ENCODE results near the gene FSHB.
A peak's percentile ranks its signal among the peaks of the same experiment; 100 is the strongest.
"Not testable (repeated sequence)": the region's sequence is repeated elsewhere in the genome, so short reads cannot be mapped to it uniquely, and the experiment has no call there.

The FSHB gene

DNA sequence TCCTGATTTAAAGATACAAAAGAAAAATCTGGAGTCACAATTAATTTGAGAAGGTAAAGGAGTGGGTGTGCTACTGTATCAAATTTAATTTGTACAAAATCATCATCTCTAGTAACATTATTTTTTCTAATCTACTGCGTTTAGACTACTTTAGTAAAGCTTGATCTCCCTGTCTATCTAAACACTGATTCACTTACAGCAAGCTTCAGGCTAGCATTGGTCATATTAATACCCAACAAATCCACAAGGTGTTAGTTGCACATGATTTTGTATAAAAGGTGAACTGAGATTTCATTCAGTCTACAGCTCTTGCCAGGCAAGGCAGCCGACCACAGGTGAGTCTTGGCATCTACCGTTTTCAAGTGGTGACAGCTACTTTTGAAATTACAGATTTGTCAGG, at the start of gene FSHB:
TSS of gene FSHB (plus strand) at position 301 of the 400 bp plus-strand sequence. CDS start 889 bp downstream, outside the sequence.
- DNase-seq, result no peak

DNA sequence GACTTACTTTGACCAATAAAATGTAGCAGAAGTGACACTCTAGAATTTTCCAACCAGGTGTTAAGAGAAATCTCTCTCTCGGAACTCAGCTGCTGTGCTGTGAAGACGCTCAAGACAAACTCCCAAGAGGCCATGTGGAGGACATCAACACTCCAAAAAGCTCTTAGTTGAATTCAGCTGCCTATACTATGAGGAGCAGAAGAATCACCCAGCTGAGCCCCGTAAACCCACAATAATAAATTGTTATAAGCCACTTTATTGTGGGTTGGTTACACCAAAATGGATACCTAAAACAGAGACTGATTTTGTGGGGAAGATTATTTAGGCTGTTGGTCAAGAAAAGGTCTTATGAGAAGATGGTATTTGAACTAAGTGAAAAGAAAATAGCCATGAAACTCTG, 44.1 kb upstream of the FSHB start:
- no peak for DNase-seq

DNA sequence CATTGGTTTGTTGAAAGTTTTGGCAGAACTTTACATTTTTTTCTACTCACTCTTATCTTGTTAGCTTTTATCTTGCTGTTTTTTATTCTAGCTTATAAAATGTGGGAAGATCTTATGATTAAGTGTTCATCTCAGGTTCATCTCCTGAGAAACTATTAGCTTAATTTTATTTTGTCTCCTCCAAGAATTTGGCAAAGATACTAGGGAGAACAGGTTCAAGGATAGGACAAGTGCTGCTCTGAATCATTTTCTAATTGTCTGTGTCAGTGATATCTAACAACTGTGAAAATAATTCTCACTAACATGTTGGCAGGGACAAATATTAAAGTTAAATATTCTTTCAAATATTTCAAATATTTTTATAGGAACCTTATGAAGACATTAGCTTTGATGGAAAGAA, 38.2 kb upstream of the FSHB start:
- DNase-seq, result no peak

DNA sequence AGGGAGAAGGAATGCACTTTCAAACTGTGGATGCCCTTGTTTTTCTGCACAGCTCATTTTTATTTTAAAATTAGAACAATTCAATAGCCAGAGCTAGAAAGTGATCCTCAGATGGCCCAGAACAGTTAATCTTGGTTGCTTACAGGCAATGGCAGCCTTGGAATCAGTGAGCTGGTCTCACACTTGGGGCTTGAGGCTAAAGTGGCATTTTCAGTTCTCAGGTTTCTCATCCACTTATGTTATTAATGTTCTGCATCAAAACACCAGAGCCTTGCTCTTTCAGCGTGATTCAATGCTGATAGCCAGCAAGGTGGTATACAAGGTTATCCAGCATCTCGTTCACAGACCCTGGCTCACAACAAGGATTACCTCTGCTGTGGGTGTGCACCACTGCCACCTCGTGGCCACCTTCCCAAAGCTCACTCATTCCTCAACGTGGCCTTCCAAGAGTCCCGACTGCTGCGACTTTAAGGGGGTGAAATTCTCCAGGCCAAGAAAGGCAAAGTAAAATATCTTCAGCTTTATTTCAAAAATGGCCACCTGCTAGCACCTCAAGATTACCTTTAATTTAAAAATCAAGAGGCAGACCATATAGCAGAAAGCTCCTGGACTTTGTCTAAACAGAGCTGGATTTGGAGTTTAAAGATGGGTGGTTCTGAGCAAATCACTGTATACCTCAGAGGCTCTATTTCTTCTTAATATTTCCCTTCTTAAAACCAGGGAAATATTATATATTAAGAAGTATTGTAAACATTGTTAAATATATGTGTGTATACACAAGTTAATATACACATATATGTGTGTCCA, 34.2 kb upstream of the FSHB start:
- DNase-seq, result peak; percentile 10 to 23

DNA sequence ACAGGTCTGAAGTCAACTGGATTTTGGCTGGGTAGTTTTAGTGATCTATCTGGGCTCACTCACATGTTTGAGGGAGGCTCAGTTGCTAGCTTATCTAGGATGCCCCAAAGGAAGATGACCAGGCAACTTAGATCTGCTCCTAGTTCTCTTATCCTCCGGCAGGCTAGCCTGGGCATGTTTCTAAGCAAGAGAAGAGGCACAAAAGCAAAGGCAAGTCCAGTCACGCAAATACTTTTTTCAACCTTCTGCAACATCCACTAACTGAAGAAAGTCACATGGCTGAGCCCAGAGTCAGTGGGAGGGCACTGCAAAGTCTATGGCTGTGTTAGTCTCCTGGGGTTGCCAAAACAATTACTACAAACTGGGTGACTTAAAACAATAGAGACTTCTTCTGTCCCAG, 32.9 kb upstream of the FSHB start:
- no peak for DNase-seq

DNA sequence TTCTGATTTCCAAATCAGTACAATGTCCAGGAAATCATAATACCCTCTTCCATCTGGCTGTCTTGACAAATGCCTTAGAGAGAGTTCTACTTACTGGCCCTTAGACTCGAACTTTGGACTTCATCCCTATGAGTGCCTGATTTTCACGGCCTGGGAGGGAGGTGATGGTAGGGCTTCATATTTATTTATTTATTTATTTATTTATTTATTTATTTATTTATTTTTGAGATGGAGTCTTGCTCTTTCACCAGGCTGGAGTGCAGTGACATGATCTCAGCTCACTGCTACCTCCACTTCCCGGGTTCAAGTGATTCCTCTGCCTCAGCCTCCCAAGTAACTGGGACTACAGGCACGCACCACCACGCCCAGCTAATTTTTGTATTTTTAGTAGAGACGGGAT, 27.8 kb upstream of the FSHB start:
- not testable (repeated sequence) for DNase-seq

DNA sequence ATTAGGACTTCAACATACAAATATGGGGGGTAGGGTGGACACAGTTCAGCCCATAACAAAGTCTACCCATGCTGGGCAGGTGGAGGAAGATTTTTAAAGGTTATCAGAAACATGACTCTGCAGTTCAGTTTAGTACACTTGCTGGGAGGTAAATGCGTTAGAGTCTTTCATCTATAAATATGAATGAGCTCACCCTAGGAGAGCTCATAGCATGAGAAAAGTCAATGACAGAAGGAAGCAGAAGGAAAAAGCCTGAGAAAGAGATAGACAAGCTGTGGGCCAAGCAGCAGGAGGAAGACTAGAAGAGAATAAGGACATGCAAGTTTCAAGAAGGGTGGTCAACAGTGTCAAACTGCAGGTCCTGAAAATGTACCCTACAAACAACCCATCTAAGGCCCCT, 27.0 kb upstream of the FSHB start:
- no peak for DNase-seq

DNA sequence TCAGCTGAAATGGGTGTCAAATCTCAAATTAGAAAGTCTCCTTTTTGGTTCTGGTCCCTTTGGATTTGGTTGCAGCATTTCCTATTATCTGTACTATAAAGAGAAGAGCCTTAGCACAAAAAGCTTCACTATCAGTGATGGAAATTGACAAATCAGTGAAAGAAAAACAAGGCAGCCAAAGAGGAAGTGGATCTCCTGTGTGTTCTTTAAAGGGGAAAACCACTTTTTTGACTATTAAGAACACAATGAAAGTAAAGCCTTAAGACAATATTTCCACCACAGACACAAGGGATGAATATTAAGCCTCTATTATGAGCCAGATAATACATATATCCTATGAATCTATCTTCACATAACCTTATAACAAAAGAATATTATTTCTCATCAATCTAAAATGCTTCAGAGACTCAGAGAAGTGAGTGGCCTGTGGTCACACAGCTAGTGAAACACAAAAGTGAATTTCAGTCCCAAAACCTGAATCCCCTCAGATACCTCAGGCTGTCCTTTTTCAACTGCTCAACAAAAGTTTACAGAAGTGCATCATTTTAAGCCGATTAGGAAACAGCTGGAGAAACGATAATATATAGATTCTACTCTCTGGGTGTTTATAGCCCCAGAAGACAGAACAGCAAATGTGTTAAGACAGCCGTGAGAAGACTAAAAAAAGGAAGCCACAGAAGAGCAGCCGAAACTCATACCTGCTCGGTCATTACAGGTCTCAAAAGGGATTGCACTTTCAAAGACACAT, 24.4 kb upstream of the FSHB start:
- DNase-seq, result no peak

DNA sequence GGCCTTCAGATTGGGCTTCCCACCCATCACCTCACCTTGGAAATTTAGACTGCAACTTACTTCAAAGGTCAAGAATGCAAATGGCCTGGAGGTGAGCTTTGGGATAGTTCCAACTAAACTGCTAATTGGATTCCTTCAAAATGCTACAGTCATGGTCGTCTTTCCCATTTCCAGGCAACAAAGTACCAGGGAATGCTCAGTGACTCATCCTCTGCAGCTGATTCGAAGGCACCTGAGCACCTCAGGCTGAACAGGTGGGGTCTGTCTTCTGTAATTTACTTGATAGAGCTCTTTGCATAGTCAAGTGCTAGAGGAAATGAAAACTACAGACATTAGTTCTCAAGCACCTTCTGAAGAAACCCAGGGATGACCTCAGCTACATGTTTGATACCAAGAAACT, 20.5 kb upstream of the FSHB start:
- DNase-seq, result no peak

DNA sequence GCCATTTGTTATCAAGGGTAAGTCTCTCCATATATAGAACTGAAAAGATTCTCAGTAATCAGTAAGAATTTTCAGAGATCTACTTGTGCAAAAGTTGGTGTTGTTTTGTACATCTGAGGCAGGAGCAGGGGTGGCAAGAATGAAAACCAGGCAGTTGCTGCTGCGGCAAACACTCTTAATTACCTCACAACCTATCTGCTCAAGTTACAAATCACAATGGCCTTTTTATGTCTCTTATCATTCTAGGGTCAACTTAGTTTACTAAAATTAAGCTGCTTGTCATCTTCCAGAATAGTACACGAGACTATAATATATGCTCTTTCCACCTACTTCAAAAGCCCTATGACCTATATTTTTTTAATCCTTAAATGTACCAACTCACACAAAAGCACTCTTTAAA, 14.3 kb upstream of the FSHB start:
- DNase-seq, result no peak

DNA sequence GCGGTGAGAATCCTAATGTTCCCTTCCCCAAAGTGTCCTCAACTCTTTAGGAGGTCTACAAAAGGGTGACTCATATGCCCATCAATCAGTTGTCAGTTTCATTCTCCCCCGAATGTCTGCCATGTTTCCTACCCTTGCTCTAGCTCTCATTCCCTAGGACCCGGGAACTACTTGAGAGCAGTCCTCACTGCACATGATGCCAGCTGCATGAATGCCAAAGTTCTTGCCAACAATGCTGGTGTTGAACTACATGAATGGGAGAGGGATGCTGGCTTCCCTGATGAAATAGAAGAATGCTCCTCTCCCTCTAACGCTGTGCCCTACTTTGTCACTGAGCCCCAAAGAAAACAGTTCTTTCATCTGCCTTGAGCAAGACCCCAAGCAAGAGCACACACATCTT, 12.5 kb upstream of the FSHB start:
- DNase-seq, result no peak

DNA sequence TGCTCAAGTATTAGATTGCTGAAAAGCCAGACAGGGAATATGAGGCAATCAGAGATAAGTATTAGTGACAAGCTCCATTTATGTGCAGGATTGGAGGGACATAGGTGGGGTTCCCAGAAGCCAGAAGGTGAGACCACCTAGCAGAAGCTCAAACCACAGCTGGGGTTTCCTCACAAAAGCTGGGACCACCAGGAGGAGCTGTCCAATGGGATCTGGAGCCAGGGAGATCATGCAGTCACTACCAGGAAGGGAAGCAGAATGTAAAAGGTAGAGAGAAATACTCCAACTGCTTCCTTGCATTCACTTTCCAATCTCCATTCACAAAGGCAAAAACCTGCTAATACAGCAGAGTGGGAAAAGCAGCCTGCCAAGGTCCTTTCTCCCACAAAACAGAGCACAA, 5.2 kb upstream of the FSHB start:
- no peak for DNase-seq

DNA sequence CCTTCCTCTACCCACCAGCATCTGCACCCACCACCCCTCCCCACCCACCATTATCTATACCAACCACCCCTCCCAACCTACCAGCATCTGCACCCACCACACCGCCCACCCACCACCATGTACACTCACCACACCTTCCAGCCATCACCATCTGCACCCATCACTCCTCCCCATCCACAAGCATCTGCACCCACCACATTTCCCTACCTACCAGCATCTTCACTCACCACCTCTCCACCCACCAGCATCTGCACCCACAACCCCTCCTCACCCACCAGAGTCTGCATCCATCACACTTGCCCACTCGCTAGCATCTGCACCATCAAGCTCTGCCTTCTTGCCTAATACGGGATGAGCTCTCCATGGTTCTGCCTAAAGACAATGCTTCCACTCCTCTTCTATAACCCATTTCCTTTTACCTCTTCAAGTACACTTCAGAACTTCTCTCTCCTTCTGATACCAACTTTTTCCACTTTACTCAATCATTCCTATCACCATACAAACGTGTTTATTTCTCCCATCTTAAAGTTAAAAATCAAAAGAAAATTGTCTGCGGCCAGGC, 2.4 kb upstream of the FSHB start:
- DNase-seq, result no peak

DNA sequence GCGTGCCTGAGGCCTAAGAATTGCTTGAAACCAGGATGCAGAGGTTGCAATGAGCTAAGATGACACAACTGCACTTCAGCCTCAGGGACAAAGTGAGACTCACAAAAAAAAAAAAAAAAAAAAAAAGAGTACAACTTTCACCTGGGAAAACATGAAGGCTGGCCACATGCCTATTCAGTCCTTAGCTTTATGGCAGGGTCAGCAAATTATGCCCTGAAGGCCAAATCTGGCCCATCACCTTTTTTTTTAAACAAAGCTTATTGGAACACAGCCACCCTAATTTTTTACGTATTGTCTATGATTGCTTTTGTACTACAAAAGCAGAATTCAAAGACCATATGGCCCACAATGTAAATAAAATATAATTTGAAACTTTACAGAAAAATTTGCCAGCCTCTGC, 8.2 kb downstream of the FSHB start:
- DNase-seq, result no peak

DNA sequence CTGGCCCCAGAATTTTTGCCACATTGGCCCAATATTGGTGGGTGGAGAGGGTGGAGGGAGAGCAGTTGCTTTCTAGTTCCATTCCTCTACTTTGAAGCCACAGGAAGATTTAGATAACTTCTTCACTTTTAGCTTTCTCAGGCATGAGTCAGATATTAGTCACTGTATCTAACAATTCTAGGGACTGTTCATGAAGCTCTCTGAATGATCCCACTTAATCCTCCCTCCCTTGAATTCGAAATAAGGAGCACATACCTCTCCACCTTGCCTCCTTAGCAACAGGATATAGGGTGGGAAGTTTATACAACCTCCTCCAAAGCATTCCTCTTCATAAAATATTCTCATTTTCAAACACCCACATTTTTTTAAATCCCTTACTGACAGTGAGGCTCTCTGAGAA, 13.5 kb downstream of the FSHB start:
- no peak for DNase-seq

DNA sequence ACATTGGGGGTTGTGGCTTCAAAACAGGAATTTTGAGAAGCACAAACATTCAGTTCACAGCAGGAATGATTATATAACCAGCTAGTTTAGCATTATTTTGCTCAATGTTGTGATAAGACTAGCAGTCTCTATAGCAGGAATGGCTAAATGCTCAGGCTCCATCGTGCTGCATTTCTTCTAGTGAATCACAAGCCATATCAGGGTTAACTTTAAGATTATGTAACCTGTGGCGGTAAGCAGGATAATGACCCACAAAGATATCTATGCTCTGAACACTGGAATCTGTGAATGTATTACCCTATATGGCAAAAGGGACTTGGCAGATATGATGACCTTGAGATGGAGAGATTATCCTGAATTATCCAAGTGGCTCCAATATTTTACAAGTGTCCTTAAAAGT, 14.8 kb downstream of the FSHB start:
- DNase-seq, result no peak

DNA sequence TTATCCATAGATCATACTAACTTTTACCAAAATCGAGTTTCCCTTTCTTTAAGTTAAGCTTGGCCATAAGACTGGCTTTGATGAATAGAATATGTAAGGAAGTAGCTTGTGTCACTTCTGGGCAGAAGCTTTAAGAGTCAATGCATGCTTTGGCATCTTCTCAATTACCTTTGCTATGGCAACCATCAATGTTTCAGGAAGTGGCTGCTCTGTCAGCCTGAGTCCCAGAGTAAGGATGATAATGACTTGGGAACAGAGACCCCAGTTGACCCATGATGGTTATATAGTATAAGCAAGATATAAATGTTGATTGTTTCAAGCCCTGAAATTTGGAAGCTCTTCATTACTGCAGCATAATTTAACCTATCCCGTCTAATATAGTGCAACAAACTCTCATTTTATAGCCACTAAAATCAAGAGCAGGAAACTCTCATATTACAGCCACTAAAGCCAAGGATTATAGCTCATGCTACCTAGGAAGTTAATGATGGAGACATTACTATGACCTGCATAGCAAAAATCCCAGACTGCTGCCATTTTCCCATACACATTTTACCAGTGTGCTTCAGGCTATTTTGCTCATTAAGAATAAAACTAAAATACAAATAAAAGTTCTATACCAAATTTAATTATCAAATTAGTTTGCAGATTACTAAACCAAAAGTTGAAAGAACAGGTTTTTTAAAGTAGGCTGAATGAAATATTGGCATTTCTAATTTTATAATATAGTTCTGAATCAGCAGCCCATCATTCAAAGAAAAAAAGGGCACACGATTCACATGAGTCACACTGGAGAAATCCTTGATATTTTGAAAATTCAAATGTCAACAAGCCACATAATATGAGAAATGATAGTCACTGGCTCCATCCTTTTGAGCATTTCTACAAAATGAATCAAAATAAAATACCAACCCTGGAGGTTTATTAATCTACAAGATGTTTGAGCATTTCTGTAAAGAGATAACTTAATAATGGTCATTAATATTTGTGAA, 23.8 kb downstream of the FSHB start:
- DNase-seq, result no peak

DNA sequence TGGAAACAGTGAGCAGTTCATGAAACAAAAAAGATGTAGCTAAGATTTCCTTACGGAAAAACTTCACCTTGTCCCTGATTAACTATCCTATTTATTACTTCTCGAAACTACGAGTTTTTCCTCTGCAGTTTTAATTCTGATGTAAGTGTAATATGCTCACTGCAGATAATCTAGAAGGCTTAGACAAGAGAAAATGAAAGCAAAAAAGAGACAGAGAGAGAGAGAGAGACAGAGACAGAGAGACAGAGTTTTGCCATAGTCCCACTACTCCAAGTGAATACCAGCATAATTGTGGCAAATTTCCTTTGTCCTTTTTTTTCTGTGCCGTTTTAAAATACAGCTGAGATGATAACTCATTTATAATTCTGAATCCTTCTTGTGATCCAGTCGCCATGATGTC, 24.8 kb downstream of the FSHB start:
- DNase-seq, result no peak

DNA sequence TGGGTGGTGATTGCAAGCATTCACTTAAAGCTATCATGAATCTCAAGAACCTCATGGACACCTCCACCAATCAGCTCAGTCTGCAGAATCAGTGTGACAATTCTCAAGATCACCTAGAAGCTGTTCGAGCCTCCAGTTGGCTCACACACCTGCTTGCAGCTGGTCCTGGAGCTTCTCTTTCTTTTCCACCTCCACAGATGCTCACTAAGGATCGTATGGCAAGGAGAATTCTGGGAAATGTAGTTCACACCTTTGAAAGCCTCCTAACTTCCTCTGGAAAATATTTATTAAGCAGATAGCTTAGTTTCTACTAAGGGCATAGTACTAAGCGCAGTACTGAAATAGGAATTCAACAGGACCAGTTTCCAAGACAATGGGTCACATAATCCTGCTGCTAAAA, 26.2 kb downstream of the FSHB start:
- DNase-seq, result no peak

DNA sequence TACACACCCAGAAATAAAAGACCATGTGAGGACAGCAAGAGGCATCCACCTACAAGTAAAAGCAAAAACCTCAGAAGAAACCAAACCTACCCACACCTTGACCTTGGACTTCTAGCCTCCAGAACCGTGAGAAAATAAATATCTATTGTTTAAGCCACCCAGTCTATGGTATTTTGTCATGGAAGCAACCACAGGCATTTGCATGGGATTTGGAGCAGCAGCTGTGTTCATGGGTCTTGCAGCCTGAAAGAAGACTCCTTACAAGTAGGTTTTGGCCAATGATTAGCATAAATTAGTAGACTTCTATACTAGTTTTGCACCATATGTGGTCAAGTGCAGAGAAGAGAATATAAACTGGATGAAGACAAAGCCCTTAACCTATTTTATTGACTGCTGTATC, 27.9 kb downstream of the FSHB start:
- no peak for DNase-seq

DNA sequence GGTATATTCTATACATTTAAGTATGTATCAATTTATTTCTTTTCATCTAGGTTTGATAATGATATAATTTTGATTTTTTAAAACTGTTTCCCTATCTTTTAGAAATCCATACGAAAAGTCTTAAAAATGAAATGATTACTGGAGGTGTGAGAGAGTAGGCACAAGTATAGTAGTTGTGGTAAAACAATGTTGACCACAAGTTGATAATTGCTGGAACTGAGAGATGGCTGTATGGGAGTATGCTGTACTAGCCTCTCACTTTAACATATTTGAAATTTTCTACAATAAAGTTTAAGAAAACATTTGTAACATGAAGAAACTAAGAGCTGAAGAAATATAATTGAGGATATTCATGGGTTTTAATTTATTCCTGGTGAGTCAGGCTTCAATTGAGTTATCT, 30.0 kb downstream of the FSHB start:
- DNase-seq, result no peak

DNA sequence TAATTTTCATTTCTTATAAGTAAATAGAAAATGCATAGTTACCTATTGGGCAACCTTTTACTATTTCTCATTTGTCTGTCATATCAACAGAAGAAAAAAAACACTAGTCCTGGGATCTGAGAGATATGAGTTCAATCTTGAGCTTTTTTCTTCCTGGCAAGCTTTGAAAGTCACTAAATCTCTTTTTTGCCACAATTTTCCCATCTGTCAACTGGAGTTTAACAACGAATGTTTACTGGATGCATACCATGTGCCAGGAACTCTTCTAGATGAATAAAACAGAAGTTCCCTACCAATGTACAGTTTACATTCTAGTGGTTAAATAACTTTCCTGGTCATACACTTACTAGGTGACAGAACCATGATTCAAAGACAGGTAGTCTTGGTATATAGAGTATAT, 31.0 kb downstream of the FSHB start:
- DNase-seq, result no peak

DNA sequence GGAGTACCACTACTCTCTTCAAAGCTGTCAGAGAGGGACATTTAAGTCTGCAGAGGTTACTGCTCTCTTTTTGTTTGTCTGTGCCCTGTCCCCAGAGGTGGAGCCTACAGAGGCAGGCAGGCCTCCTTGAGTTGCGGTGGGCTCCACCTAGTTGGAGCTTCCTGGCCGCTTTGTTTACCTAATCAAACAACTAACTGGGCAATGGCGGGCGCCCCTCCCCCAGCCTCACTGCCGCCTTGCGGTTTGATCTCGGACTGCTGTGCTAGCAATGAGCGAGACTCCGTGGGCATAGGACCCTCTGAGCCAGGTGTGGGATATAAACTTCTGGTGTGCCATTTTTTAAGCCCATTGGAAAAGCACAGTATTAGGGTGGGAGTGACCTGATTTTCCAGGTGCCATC, 37.8 kb downstream of the FSHB start:
- not testable (repeated sequence) for DNase-seq

Data from activated CD4-positive, alpha-beta T cell treated with anti-CD3 and anti-CD28 coated beads for 4 hours (primary cell).